Measurements from ENCODE around the gene CDCA3. TPM values are rescaled to one million over a fixed set of nuclear protein-coding genes. Genes with fewer than 3 reads are reported as not detected.

Gene CDCA3
- total RNA-seq: 0.88 and 1.8 TPM in 2 replicates

DNA sequence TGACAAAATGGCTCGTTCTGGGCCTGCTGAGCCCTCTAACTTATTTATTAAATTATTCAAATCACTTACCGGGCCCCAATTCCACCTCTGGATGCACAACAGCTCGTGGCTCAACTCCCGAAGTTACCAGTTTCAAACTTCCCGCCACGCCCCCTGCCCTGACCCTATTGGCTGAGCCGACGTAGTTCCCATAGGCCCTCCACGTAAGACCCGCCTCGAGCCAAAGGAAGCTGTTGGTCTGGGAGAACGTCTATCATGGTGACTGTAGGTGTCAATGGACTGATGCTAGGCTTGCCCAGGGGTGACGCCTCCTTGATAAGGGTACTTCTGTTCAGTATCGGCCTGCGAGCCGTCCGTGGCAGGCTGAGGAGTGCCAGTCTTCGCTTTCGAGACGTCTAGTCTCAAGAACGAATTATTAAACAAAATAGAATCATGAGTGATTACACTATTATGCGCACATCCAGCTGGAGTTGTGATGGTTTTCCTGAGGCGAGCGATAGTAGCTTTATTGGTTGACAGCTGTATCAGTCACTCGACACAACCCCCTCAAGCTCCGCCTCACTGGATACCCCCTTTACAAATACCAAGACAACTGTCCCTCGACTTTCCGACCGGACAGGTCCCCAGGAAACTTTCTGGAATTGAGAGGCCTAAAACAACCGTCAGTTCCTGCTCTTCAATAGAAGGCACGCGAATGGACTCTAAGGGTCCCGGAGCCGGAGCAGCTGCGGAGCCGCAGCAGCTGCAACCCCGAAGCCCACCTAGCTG is at the start of gene CDCA3:
Gene CDCA3, minus strand, starts transcription at position 134 of the 768 bp plus-strand sequence. CDS start 334 bp downstream, outside the sequence.

DNA sequence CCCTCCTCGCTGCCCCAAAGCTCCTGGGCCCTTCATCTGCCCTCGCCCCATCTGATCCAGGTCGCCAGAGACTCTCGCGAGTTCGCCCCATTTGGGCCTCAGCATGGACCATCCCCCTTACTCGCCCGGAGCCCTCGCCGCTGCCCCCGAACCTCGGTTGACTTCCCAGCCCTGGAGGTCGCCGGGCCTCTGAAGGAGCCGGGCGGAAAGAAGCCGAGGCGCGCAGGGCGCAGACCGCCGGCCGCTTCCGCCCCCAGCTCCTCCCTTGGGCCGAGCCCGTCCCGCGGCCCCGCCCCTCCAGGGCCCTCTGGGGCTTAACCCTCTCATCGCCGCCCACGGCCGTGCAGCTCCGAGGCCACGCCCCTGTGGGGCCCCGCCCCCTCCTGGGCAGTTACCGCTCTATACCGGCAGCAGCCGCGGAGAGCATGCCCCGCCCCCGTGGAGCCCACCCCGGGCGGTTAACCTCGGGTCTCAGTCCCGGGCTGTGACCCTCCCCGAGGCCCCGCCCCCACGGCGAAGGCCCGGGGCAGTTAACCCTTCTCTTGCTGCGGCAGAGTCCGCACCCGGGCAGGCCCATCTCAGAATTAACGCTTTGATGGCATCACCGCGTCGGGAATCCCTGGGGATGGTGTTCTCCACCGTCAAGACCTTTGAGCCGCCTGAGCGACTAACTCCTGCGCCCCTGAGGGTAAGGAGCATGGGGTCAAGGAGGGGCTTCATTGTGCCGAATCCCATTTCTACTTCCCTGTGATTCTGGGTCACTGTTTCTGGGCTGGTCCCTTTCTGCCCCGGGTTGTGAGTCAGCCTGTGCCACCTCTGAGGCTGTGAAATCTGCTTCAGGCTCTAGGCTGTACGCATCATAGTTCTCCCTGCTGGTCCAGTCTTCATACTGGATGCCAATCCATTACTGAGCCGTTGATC is 22.3 kb upstream of the CDCA3 start, which contains the start of gene SPSB2:
Gene SPSB2, minus strand, starts transcription at position 210 of the 921 bp plus-strand sequence. CDS start 402 bp downstream, outside the sequence.

DNA sequence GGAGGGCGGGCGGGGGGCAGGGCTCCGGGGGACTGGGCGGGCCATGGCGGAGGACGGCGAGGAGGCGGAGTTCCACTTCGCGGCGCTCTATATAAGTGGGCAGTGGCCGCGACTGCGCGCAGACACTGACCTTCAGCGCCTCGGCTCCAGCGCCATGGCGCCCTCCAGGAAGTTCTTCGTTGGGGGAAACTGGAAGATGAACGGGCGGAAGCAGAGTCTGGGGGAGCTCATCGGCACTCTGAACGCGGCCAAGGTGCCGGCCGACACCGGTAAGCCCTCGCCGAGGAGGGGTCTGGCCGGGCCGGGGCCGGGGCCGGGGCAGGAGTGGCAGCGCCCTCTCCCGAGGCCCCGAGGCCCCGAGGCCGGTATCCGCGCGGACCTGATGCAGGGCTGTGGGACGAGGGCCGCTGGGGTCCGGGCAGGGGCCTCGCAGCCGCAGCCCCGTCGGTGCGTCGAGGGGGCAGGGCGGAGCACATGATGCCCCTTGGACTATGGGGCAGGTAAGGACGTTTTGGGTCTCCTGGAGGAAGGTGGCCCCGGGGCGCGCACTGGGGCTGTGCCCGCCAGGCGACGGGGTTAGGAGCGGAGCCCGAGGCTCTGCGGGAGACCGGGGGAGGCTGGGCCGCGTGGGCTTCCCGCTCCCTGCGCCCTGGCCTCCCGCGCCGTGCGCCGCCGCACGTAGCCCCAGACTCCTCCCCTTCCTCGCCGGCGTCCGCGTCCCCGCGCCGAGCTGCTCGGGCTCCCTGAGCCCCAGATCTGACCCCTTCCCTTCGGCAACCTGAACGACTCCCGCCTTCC is 16.5 kb upstream of the CDCA3 start, which contains the start of gene TPI1:
Gene TPI1, plus strand, starts transcription at position 119 of the 798 bp plus-strand sequence. Its CDS starts 36 bp downstream, at position 155.

DNA sequence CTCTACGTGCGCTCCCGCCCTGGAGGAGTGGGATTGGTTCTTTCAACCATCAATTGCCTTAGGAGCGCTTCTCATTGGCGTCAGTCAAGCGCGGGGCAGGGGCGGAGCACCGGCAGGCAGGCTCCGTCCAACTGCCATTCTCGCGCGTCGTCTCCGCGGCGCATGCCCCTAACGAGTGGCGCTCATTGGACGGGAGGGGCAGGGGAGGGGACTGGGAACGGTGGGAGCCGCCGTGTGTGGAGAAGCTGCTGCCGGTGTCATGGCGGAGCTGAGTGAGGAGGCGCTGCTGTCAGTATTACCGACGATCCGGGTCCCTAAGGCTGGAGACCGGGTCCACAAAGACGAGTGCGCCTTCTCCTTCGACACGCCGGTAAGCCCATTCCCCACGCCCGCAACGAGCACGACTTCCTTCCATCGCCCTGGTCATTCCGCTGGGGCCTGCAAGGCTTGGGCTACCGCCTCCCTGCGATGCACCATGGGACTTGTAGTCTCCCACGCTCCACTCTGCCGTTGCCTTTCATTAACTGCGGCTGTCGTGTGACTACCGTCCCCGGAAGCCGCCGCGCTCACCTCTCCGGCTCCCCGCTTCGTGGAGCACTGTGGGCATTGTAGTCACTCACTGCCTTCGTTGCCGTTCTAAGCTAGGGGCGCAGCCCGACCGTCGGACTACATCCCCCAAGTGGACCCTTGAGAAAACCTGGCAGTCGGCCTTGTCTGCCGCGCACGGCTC is 1.0 kb upstream of the CDCA3 start, which contains the start of gene USP5:
Gene USP5, plus strand, starts transcription at position 230 of the 730 bp plus-strand sequence. Its CDS starts 30 bp downstream, at position 260.

DNA sequence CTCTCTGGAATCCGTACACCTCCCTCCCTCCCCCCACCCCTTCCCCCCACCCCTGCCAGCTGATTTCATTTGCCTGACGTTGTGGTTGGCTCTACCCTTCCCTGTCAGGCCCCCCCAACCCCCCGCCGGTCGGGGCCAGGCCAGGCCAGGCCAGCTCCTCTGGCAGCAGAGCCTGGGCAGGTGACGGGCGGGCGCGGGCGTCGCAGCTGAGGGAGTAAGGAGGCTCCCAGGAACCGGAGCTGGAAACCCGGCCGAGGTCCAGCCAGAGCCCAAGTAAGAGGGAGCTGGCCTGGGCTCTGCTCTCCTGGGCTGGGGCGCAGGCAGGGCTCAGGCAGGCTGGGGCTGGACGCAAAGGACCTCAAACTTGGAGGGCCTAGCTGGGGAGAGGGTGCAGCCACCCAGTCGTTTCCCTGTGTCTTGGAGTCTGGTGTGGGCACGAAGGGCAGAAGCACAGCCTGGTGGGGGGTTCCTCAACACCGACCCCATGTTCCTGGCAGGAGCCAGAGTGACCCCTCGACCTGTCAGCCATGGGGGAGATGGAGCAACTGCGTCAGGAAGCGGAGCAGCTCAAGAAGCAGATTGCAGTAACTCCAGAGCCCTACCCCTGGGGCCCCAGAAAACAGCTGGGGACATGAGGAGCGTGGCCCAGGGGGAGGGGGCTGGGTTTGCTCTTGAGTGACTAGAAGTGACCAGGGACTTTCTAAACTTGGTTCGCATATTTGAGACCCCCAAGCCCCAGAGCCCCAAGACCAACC is 10.1 kb downstream of the CDCA3 start, which contains the start of gene GNB3:
Gene GNB3, plus strand, starts transcription at position 165 of the 755 bp plus-strand sequence. Its CDS starts 363 bp downstream, at position 528.

DNA sequence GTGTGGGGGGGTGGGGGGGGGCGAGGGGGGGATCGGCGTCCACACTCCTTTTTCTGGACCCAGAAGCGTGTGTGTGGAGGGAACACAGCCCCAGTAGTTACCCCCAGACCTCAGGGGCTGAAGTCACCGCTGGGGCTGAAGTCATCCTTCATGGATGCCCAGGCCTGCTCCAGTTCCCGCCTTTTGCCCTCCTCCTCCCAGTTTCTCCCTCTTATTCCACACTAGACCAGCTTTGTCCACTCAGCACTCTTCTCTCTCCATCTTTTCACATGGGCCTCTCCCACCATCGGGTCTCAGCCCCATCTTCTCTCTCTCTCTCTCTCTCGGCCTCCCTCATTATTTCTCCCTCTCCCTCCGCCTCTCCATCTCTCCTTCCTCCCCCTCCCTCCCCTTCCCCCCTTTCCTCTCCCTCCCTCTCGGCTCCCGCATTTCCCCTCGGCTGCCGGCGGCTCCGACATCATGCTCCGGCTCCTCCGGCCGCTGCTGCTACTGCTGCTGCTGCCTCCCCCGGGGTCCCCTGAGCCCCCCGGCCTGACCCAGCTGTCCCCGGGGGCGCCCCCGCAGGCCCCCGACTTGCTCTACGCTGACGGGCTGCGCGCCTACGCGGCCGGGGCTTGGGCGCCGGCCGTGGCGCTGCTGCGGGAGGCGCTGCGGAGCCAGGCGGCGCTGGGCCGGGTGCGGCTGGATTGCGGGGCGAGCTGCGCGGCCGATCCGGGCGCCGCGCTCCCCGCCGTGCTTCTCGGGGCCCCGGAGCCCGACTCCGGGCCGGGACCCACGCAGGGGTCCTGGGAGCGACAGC is 22.9 kb downstream of the CDCA3 start, which contains the start of gene P3H3:
Gene P3H3, plus strand, starts transcription at position 426 of the 799 bp plus-strand sequence. Its CDS starts 34 bp downstream, at position 460.

DNA sequence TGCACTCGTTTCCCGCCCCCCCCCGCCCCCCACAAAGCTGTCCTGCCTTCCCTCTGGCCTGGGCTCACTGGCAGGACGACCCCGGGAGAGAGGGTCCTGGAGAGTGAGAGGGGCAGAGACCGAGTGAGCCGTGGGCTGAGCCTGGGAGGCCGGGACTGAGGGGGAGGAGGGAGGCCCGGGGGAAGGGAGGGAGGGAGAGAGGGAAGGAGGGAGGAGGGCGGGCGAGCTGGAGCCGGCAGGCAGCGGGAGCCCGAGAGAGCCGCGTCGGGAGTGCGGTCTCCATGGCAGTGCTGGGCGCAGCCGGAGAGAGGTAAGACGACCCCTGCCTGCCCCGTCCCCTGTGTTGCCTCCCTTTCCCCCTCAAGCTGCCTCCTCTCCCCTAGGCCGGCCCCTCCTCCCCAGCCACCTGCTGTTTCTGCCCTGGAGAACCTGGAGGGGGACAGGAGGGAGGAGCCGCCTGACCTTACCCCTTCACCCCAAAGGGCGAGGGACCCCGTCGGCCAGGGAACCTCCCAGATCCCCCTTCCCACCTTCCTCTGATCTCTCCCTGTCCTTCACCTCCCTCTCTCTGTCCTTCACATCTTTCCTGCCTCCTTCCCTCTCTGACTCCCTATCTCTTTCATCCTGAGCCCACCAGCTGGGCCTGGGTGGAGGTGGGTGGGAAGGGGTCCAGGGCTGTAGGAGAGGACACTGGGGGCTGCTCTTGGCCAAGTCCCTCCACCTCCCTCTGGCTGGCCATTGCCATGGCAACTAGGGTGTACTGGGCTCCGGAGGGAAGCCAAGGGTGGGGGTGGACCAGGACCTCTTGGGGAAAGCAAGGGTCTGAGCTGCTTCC is 29.3 kb downstream of the CDCA3 start, which contains the start of gene GPR162:
Gene GPR162, plus strand, starts transcription at position 231 of the 835 bp plus-strand sequence. CDS start 2,078 bp downstream, outside the sequence.

Other genes with a start within 250 kb of the CDCA3 start
- 125 and 162 TPM in 2 replicates for gene CHD4, start 243.9 kb downstream of the CDCA3 start, total RNA-seq
- not detected in 2 replicates for gene LPAR5, start 215.3 kb downstream of the CDCA3 start, total RNA-seq
- gene ACRBP, start 203.9 kb downstream of the CDCA3 start, total RNA-seq: 0.10 and 0.31 TPM in 2 replicates
- gene ING4, start 188.2 kb downstream of the CDCA3 start, total RNA-seq: 39.3 TPM in 2 replicates
- gene ZNF384, start 161.9 kb downstream of the CDCA3 start, total RNA-seq: 20.0 and 20.5 TPM in 2 replicates
- gene PIANP, start 150.5 kb downstream of the CDCA3 start, total RNA-seq: not detected in 2 replicates
- gene COPS7A, start 127.2 kb downstream of the CDCA3 start, total RNA-seq: 74.9 and 87.5 TPM in 2 replicates
- 124 and 127 TPM in 2 replicates for gene MLF2, start 98.1 kb downstream of the CDCA3 start, total RNA-seq
- gene PTMS, start 84.9 kb downstream of the CDCA3 start, total RNA-seq: 203 and 226 TPM in 2 replicates
- 0.06 and 0.10 TPM in 2 replicates for gene LAG3, start 78.8 kb downstream of the CDCA3 start, total RNA-seq
- 0.49 and 0.75 TPM in 2 replicates for gene CD4, start 61.8 kb downstream of the CDCA3 start, total RNA-seq
- gene GPR162, start 29.5 kb downstream of the CDCA3 start, total RNA-seq: 1.0 and 2.2 TPM in 2 replicates
- 66.9 and 86.2 TPM in 2 replicates for gene P3H3, start 22.9 kb downstream of the CDCA3 start, total RNA-seq
- gene GNB3, start 10.4 kb downstream of the CDCA3 start, total RNA-seq: 0.20 and 2.4 TPM in 2 replicates
- 43.2 and 48.2 TPM in 2 replicates for gene USP5, start 864 bp upstream of the CDCA3 start, total RNA-seq
- 800 and 891 TPM in 2 replicates for gene TPI1, start 16.2 kb upstream of the CDCA3 start, total RNA-seq
- 8.2 and 8.3 TPM in 2 replicates for gene SPSB2, start 22.0 kb upstream of the CDCA3 start, total RNA-seq
- gene LRRC23, start 53.5 kb upstream of the CDCA3 start, total RNA-seq: 7.3 and 16.7 TPM in 2 replicates
- gene ENO2, start 63.3 kb upstream of the CDCA3 start, total RNA-seq: 11.4 and 13.7 TPM in 2 replicates
- 74.3 and 74.9 TPM in 2 replicates for gene ATN1, start 76.7 kb upstream of the CDCA3 start, total RNA-seq
- not detected in 2 replicates for gene RNU7-1, start 92.5 kb upstream of the CDCA3 start, total RNA-seq
- gene C12orf57, start 92.7 kb upstream of the CDCA3 start, total RNA-seq: 335 and 341 TPM in 2 replicates
- 0.20 TPM in 1 of 2 replicates, not detected in the other for gene PTPN6, start 100.1 kb upstream of the CDCA3 start, total RNA-seq
- gene PHB2, start 119.4 kb upstream of the CDCA3 start, total RNA-seq: 189 and 216 TPM in 2 replicates
- 20.2 and 22.3 TPM in 2 replicates for gene EMG1, start 119.6 kb upstream of the CDCA3 start, total RNA-seq
- 32.1 and 35.9 TPM in 2 replicates for gene LPCAT3, start 167.2 kb upstream of the CDCA3 start, total RNA-seq
- gene C1S, start 209.4 kb upstream of the CDCA3 start, total RNA-seq: 537 and 545 TPM in 2 replicates
- gene C1R, start 241.2 kb upstream of the CDCA3 start, total RNA-seq: 903 and 1,151 TPM in 2 replicates